Progenitor cell of endocrine pancreas (in vitro differentiated cells): ENCODE results near the gene SKIC2. TPM values are rescaled to one million over a fixed set of nuclear protein-coding genes. Genes with fewer than 3 reads are reported as not detected.

Experiments used
- DNase-seq: peaks from one replicate; pipeline ENCODE4 v3.0.0; 2021; ENCODE audit warnings: low spot score; ENCODE audit not compliant: unreplicated experiment
- H3K27ac Mint-ChIP-seq: 2 replicates; pipeline ENCODE4 v1.8.0; 2021; ENCODE audit warnings: mild to moderate bottlenecking, moderate library complexity, mixed read lengths
- H3K27me3 Mint-ChIP-seq: 2 replicates; pipeline ENCODE4 v1.8.0; 2021; ENCODE audit warnings: mixed read lengths
- H3K36me3 Mint-ChIP-seq: 2 replicates; pipeline ENCODE4 v1.8.0; 2022; ENCODE audit warnings: mixed read lengths; ENCODE audit not compliant: insufficient read depth
- H3K4me1 Mint-ChIP-seq: 2 replicates; pipeline ENCODE4 v1.8.0; 2021; ENCODE audit warnings: low read depth, mixed read lengths
- H3K4me3 Mint-ChIP-seq: 2 replicates; pipeline ENCODE4 v1.8.0; 2021; ENCODE audit warnings: low read depth, mild to moderate bottlenecking, moderate library complexity, mixed read lengths
- H3K9me3 Mint-ChIP-seq: 2 replicates; pipeline ENCODE4 v1.8.0; 2021; ENCODE audit warnings: low read depth, mixed read lengths
- total RNA-seq: library from RNA; stranded (reverse); gene quantifications from 2 replicates; pipeline ENCODE4 v1.2.1, GENCODE V29; 2021
- TF ChIP-seq, protein P1 (sequence below): fragments of 200-600 bp; sonication (generic); IDR thresholded peaks from one replicate; pipeline ENCODE4 v1.5.0; 2021; ENCODE audit warnings: antibody characterized with exemption, mild to moderate bottlenecking; ENCODE audit not compliant: unreplicated experiment

The SKIC2 gene
- total RNA-seq, 1 donor from 2014 or later: 103 TPM

DNA sequence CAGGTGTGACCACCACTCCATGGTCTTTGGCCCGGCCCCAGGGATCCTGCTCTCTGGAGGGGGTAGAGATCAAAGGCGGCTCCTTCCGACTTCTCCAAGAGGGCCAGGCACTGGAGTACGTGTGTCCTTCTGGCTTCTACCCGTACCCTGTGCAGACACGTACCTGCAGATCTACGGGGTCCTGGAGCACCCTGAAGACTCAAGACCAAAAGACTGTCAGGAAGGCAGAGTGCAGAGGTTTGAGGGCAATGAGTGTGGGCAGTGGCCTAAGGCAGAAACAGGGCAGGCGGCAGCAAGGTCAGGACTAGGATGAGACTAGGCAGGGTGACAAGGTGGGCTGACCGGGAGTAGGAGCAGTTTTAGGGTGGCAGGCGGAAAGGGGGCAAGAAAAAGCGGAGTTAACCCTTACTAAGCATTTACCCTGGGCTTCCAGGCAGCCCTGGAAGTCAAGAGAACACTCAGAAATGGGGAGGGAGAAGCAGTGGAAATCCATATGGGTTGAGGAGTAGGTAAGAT lies 12.5 kb upstream of the SKIC2 start:
- Mint-ChIP-seq H3K27ac (no peak overlapping the region), H3K4me3 (no peak overlapping the region), H3K9me3 (no peaks in the 10 kb centered on the region), H3K36me3 (no peaks in the 10 kb centered on the region), H3K4me1 (peaks cover 17% of the 10 kb centered on the region), H3K27me3 (peaks cover 11% of the 10 kb centered on the region)
- TF ChIP-seq, protein P1, sequence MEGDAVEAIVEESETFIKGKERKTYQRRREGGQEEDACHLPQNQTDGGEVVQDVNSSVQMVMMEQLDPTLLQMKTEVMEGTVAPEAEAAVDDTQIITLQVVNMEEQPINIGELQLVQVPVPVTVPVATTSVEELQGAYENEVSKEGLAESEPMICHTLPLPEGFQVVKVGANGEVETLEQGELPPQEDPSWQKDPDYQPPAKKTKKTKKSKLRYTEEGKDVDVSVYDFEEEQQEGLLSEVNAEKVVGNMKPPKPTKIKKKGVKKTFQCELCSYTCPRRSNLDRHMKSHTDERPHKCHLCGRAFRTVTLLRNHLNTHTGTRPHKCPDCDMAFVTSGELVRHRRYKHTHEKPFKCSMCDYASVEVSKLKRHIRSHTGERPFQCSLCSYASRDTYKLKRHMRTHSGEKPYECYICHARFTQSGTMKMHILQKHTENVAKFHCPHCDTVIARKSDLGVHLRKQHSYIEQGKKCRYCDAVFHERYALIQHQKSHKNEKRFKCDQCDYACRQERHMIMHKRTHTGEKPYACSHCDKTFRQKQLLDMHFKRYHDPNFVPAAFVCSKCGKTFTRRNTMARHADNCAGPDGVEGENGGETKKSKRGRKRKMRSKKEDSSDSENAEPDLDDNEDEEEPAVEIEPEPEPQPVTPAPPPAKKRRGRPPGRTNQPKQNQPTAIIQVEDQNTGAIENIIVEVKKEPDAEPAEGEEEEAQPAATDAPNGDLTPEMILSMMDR: no peak
- DNase-seq: no peak

DNA sequence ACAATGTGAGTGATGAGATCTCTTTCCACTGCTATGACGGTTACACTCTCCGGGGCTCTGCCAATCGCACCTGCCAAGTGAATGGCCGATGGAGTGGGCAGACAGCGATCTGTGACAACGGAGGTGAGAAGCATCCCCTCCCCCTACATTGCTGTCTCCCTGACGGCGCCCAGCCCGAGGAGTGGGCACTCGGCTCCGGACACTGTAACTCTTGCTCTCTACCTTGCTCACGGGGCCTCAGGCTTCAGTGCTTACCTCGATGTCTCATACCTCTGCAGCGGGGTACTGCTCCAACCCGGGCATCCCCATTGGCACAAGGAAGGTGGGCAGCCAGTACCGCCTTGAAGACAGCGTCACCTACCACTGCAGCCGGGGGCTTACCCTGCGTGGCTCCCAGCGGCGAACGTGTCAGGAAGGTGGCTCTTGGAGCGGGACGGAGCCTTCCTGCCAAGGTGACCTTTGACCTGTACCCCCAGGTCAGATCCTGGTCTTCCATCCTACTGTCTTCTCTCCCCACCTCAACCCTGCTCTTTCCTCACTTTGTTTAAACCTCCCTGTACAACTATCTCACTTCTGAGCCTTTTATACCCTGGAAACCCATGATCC lies 11.8 kb upstream of the SKIC2 start:
- Mint-ChIP-seq H3K4me3 (no peak overlapping the region), H3K36me3 (no peaks in the 10 kb centered on the region), H3K27ac (no peak overlapping the region), H3K27me3 (peaks cover 11% of the 10 kb centered on the region), H3K9me3 (no peaks in the 10 kb centered on the region), H3K4me1 (peaks cover 17% of the 10 kb centered on the region)
- TF ChIP-seq, protein P1: no peak
- DNase-seq: no peak

DNA sequence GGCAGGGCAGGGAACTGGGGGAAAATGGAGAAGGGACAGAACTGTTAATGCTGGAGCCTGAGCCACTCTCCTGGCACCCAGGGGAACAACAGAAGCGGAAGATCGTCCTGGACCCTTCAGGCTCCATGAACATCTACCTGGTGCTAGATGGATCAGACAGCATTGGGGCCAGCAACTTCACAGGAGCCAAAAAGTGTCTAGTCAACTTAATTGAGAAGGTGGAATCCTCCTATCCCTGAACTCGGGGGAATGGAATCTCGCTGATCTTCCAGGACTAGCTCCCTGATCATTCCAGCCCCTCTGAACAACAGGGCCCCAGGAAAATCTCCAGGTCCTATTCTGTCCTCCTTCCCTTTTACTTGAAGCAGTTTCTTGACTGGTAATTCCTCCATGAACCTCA lies 11.1 kb upstream of the SKIC2 start:
- Mint-ChIP-seq H3K9me3 (no peaks in the 10 kb centered on the region), H3K4me3 (no peak overlapping the region), H3K27ac (no peak overlapping the region), H3K27me3 (peaks cover 6% of the 10 kb centered on the region), H3K4me1 (peaks cover 17% of the 10 kb centered on the region), H3K36me3 (peaks cover under 1% of the 10 kb centered on the region)
- DNase-seq: no peak
- TF ChIP-seq, protein P1: no peak

DNA sequence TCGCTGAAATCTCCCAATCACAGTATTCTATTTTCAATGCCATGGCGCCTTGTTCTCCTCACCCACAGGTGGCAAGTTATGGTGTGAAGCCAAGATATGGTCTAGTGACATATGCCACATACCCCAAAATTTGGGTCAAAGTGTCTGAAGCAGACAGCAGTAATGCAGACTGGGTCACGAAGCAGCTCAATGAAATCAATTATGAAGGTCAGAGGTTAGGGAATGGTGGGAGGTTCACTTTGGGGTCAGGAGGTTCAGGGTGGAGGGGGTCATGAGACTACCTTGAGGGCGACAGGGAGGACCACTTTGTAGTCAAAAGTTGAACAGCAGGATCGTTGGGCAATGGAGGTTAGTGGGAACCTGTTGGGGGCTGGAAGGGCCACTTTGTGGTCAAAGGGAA lies 10.7 kb upstream of the SKIC2 start:
- Mint-ChIP-seq H3K4me1 (peaks cover 17% of the 10 kb centered on the region), H3K27ac (no peak overlapping the region), H3K36me3 (peaks cover 4% of the 10 kb centered on the region), H3K27me3 (peaks cover 6% of the 10 kb centered on the region), H3K9me3 (no peaks in the 10 kb centered on the region), H3K4me3 (no peak overlapping the region)
- no peak for DNase-seq
- TF ChIP-seq, protein P1: no peak

DNA sequence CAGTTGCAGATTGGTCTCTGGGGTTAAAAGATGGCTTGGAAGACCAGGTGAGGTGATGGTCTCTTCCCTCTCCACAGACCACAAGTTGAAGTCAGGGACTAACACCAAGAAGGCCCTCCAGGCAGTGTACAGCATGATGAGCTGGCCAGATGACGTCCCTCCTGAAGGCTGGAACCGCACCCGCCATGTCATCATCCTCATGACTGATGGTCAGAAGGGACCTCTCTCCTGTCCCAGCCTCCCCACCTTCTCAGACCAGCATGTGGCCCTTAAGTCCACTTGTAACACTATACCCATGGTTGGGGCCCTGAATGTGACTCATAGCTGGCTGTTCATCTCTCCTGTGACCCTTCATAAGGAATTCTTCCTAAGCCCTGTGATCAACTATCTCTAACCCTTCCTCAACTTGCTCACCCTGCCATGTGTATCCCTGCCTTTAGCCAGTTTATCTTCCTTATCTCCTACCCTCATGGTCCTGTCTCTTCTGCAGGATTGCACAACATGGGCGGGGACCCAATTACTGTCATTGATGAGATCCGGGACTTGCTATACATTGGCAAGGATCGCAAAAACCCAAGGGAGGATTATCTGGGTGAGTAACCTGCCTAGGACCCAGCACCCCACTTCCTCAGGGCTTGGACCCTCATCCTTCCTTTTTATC lies 10.1 kb upstream of the SKIC2 start:
- DNase-seq: no peak
- H3K36me3 Mint-ChIP-seq: peaks cover 5% of the 10 kb centered on the region
- peaks cover 6% of the 10 kb centered on the region for H3K27me3 Mint-ChIP-seq
- H3K4me3 Mint-ChIP-seq: no peak overlapping the region
- H3K4me1 Mint-ChIP-seq: peaks cover 17% of the 10 kb centered on the region
- no peaks in the 10 kb centered on the region for H3K9me3 Mint-ChIP-seq
- peak overlapping the region; percentile 27 for H3K27ac Mint-ChIP-seq
- TF ChIP-seq, protein P1: no peak
